Natural killer cell treated with Interleukin-12 subunit alpha and Interleukin-12 subunit beta and Interleukin-15 and Interleukin-18, amount 100 ng/mL, for 72 hours (primary cell): Measurements from ENCODE around the gene DNAI1. TPM values are rescaled to one million over a fixed set of nuclear protein-coding genes. Genes with fewer than 3 reads are reported as not detected.
"Not testable (repeated sequence)": the region's sequence is repeated elsewhere in the genome, so short reads cannot be mapped to it uniquely, and the experiment has no call there.

Source experiments
- ATAC-seq, 2 donors: fragments of 150-1000 bp; cut with Tn5 transposase in 1 of 2; sonication (Bioruptor Pico), chemical (Tn5 transposase) in 1 of 2; 2 replicates each; pipeline ENCODE4 v1.10.0; 2021
- DNase-seq: peaks from one replicate; pipeline ENCODE4 v3.0.0; 2022; ENCODE audit warnings: low spot score
- H3K27ac Mint-ChIP-seq, 2 donors: 1 replicate in 1 of 2; 2 replicates in 1 of 2; pipeline ENCODE4 v1.8.0; 2022; ENCODE audit warnings: mixed read lengths in 2 of 2, mild to moderate bottlenecking in 1 of 2, moderate library complexity in 1 of 2
- H3K27me3 Mint-ChIP-seq, 2 donors: 1 replicate in 1 of 2; 2 replicates in 1 of 2; pipeline ENCODE4 v1.8.0; 2022; ENCODE audit warnings: mixed read lengths in 2 of 2
- H3K36me3 Mint-ChIP-seq: one replicate; pipeline ENCODE4 v1.8.0; 2022; ENCODE audit warnings: mixed read lengths
- H3K4me1 Mint-ChIP-seq, 2 donors: 1 replicate in 1 of 2; 2 replicates in 1 of 2; pipeline ENCODE4 v1.8.0; 2022; ENCODE audit warnings: low read depth in 2 of 2, mixed read lengths in 2 of 2, mild to moderate bottlenecking in 1 of 2
- H3K4me3 Mint-ChIP-seq: one replicate; pipeline ENCODE4 v1.8.0; 2022; ENCODE audit warnings: mixed read lengths
- H3K9me3 Mint-ChIP-seq: 2 replicates; pipeline ENCODE4 v1.8.0; 2022; ENCODE audit warnings: mixed read lengths
- total RNA-seq, 2 donors: library from RNA; stranded (reverse); gene quantifications; one replicate each; pipeline ENCODE4 v1.2.3, GENCODE V29; 2022

The DNAI1 gene
- not detected for total RNA-seq

DNA sequence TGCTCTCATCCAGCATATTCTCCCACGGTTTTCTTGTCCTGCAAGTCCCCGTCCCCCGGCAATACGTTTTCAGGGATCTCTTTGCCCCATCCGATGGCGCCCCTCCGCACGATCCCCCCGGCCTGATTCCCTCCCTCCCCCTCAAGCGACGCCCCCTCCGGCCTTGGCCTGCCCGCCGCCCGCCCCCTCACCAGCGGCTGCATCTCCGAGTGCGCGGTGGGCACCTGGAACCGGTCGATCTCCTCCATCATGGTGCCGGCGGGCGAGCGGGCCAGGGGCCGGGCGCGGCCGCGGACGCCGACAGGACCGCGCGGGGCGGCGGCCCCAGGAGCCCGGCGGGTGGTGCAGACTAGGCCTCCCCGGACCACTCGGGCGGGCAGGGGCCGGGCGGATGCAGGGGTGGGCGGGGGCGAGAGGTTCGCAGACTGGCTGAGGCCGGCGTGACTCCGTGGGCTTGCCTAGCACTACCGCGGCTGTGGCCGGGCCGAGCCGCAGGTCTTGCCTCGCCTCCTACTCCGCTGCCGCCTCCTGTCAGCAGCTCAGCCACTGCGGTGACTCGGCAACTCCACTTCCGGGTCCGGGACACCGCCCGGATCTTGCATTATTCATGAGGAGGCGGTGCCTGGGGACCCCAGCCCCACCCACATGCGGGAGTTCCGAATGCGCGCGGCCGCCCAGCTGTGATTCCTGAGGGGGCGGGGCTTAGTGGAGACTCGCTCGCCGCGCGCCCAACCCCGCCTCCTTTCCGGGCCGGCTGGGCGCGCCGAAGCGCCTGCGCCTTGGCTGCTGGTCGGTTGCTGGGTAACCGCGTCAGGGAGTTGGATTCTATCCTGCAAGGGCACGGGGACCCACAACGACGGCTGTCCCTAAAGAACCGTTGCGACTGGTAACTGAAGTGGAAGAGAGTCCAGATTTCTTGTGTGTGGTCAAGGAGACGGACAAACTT is at the start of gene DNAI1, which contains the start of gene FAM219A:
DNAI1 (plus strand) TSS at position 793 of the 946 bp plus-strand sequence. CDS start 201 bp downstream, outside the sequence.
FAM219A (minus strand) TSS at position 558 of the 946 bp plus-strand sequence; CDS start at position 251, 307 bp downstream.
- DNase-seq (peak; percentile 99), ATAC-seq (peak; percentile 97 to 98)
- no peaks in the 10 kb centered on the region for H3K9me3 Mint-ChIP-seq
- no peaks in the 10 kb centered on the region for H3K36me3 Mint-ChIP-seq
- H3K4me1 Mint-ChIP-seq = peaks cover 41 to 48% of the 10 kb centered on the region in 2 donors
- peaks cover 6 to 18% of the 10 kb centered on the region in 2 donors for H3K27me3 Mint-ChIP-seq
- H3K4me3 Mint-ChIP-seq = peak within 1 kb of the TSS; percentile 89
- peak within 1 kb of the TSS; percentile 58 to 78 for H3K27ac Mint-ChIP-seq

DNA sequence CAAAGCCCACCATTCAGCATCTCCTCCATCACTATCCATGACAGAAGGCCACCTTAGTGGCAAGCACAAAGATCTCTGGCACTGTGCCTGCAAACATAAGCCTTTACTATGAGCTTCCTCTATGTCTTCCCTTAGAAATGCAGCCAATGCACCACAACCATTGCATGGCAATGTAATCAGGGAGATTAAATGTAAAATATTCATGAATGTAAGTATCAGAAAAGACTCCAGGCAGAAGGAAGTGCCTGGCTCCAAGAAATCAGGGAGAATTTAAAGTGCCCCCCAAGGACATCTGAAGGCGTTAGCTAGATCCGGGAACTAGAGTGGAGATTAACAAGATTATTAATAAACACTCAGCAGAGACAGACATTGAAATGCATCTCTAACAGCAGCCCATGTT is 49.5 kb upstream of the DNAI1 start:
- H3K4me1 Mint-ChIP-seq = peaks cover 0 to 6% of the 10 kb centered on the region in 2 donors
- no peak for DNase-seq
- H3K4me3 Mint-ChIP-seq = no peak overlapping the region

DNA sequence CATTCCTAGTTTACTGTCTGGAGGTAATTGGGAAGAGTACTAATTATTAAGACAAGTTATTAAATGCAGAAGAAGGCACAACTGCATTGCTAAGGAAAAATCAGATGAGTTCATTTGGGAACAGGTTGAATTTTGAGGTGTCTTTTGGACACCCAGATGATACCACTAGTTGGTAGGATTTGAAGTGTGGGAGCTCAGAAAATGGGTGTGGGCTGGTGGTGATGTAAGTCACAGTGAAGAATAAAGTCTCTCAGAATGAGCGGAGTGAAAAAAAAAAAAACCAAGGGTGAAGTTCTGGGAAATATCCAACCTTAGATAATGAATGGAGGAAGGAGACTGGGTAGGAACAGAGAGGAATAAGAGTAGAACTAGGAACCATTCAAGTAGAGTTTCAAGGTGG is 46.3 kb upstream of the DNAI1 start:
- peaks cover 0 to 6% of the 10 kb centered on the region in 2 donors for H3K4me1 Mint-ChIP-seq

More for the DNA sequence above, 49.5 kb upstream of the DNAI1 start:
- Mint-ChIP-seq H3K9me3 (no peaks in the 10 kb centered on the region), H3K27ac (no peak overlapping the region), H3K36me3 (no peaks in the 10 kb centered on the region), H3K27me3 (no peaks in the 10 kb centered on the region)
- ATAC-seq = no peak

DNA sequence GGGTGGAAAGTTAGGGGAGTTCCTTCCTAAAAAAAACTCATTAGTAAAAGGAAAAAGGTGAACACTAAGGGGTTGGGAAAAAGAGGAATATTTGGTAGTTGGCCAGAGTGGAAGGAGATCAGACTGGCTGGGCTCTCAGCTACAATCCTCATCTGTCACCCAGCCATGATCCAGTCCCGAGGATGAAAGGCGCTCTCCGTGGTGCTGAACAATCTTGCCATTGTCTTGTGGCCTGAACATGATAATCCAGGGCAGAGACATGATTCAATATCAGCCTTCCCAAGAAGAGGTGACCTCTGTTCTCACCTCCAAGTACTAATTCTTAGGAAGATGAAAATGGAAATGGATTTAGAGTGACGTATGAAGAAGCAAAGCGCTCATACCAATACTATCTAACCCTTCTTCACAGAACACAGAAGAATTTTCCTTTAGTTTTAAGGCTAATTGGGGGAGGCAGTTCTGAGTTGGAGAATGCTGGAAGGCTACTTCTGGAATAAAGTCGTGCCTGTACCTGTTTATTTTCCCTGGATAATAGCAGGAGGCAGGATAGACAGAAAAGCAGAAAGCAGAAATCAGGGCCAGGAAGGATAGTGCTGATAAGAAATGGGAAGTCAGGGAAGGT is 45.3 kb upstream of the DNAI1 start:
- Mint-ChIP-seq H3K27me3 (no peaks in the 10 kb centered on the region), H3K4me1 (peaks cover 0 to 6% of the 10 kb centered on the region in 2 donors), H3K27ac (no peak overlapping the region), H3K36me3 (no peaks in the 10 kb centered on the region), H3K9me3 (no peaks in the 10 kb centered on the region), H3K4me3 (no peak overlapping the region)
- DNase-seq = no peak
- ATAC-seq = no peak

More for the DNA sequence above, 46.3 kb upstream of the DNAI1 start:
- Mint-ChIP-seq H3K27ac (no peak overlapping the region), H3K27me3 (no peaks in the 10 kb centered on the region), H3K36me3 (no peaks in the 10 kb centered on the region), H3K4me3 (no peak overlapping the region), H3K9me3 (no peaks in the 10 kb centered on the region)
- ATAC-seq (no peak), DNase-seq (no peak)

DNA sequence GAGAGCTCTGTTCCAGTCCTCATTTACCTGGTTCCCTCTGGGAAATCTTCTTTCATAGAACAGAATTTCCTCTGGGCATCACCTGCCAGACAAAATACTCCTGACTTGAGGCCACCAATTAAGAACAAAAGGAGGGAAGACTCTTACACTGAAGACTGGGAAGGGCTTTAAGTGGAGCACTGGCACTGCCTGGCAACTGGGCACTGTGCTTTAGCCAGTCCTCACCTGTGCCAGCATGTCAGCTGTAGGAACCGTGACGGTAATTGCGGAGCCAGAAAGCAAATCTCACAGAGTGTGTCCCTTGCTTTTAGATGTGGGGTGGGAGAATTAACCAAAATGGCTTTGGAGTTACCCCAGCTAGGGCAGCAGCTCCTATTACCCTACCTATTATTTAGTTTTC is 40.9 kb upstream of the DNAI1 start:
- H3K27me3 Mint-ChIP-seq = no peaks in the 10 kb centered on the region
- no peaks in the 10 kb centered on the region for H3K36me3 Mint-ChIP-seq
- peaks cover 0 to 1% of the 10 kb centered on the region in 2 donors for H3K4me1 Mint-ChIP-seq
- no peak overlapping the region for H3K4me3 Mint-ChIP-seq
- H3K27ac Mint-ChIP-seq = no peak overlapping the region
- ATAC-seq (no peak), DNase-seq (no peak)
- no peaks in the 10 kb centered on the region for H3K9me3 Mint-ChIP-seq

DNA sequence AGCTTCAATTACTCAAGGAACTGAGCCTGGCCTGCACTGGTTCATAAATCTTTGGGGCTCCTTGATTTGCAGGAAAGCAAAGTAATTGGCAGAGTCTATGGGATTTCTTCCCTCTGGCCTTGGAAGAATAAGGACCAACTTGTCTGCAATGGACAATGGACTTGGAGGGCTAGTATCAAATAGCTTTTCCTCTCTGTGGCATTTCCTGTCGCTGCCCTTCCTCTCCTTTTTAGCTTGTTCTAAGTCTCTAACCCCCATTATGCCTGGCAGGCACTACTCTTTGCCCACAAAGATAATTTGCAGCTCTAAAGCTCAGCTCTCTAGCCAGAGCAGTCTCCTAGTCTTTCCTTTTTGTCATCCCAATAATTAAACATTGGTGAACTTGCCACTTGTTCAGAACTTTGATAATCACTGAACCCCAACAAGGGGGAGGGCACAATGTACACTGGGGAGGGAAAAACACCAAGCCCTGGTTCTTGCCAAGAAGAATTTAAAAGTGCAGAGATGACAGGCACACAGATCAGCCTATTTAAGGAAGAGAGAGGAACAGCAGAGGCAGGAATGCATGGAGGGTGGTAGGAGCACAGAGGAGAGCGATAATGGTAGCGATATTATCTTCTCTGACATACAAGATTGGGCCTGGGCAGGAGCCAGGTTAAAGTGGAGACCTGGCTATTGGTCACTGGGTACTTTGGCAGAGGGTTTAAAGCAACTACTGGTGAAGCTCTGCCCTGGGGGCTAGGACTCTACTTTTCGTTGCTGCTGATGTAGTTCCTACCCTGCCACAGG is 38.7 kb upstream of the DNAI1 start:
- no peaks in the 10 kb centered on the region for H3K9me3 Mint-ChIP-seq
- H3K27me3 Mint-ChIP-seq = no peaks in the 10 kb centered on the region
- H3K4me1 Mint-ChIP-seq = peaks cover 0 to 3% of the 10 kb centered on the region in 2 donors
- DNase-seq (no peak), ATAC-seq (no peak)
- H3K27ac Mint-ChIP-seq = no peak overlapping the region
- H3K36me3 Mint-ChIP-seq = no peaks in the 10 kb centered on the region
- H3K4me3 Mint-ChIP-seq = no peak overlapping the region

DNA sequence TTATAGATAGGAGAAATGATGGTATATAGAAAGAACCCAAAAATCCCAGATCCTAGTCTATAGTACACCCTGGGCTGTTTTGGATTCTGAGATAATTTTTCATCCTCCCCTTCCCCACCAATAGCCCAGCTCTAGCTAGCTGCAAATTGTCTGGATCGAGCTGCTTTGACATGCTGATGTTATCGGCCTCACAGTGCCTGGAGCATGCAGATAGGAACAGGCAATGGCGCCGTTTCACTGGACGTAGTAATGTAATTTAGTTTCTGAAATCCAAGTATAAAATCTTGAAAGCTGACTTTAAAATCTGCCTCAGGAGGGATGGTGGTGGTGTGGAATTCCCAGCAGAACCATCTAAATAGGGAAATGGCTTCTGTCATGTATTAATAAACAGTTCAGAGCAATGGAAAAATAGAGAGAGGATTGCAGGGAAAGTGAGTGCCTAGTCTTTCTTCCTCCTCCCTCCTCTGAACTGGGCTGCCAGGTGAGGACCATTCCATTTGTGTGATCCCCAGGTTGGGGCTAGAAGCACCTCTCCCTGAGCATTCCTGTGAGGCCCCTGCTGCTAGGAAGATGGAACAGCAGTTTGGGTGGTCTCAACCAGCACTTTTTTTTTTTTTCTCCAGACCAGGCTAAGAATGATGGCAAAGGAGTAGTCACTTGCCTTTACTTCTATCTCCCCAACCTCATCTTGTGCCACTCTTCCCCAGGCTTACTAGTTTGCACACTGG is 32.1 kb upstream of the DNAI1 start:
- H3K36me3 Mint-ChIP-seq = no peaks in the 10 kb centered on the region
- no peak for DNase-seq
- no peak for ATAC-seq
- no peaks in the 10 kb centered on the region for H3K27me3 Mint-ChIP-seq
- peaks cover 0 to 3% of the 10 kb centered on the region in 2 donors for H3K4me1 Mint-ChIP-seq
- no peaks in the 10 kb centered on the region for H3K9me3 Mint-ChIP-seq
- no peak overlapping the region for H3K4me3 Mint-ChIP-seq
- no peak overlapping the region for H3K27ac Mint-ChIP-seq

DNA sequence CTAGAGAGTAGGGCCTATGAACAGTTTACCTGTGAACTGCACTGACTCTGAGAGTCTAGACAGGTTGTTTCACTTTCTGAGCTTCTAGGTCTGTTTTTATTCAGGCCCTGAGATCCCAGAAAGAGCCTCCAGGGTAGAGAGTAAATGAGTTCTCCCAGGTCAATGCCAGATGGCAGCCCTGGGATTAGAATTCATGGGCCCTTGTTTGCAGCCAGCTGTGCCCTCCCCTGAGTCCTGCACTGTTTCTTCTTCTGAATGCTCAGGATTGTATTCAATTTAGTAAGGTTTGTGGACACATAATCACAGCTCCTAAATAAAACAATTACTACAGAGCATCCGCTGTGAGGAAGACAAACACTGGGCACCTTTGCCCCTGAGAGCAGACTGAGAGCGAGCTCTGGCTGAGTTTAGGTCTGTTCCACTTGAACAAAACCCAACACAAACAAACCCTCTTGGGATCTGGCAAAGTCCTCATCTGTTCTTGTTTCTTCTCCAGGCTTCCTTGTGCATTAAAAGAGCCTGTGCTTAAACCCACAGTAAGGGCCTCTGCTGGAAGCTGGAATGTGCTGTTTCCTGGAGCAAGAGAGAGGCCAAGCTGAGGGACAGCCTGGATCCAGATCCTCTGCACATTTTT is 30.2 kb upstream of the DNAI1 start:
- Mint-ChIP-seq H3K27ac (no peak overlapping the region), H3K4me1 (no peaks in the 10 kb centered on the region), H3K36me3 (no peaks in the 10 kb centered on the region), H3K9me3 (no peaks in the 10 kb centered on the region), H3K4me3 (no peak overlapping the region), H3K27me3 (no peaks in the 10 kb centered on the region)
- no peak for ATAC-seq
- no peak for DNase-seq

DNA sequence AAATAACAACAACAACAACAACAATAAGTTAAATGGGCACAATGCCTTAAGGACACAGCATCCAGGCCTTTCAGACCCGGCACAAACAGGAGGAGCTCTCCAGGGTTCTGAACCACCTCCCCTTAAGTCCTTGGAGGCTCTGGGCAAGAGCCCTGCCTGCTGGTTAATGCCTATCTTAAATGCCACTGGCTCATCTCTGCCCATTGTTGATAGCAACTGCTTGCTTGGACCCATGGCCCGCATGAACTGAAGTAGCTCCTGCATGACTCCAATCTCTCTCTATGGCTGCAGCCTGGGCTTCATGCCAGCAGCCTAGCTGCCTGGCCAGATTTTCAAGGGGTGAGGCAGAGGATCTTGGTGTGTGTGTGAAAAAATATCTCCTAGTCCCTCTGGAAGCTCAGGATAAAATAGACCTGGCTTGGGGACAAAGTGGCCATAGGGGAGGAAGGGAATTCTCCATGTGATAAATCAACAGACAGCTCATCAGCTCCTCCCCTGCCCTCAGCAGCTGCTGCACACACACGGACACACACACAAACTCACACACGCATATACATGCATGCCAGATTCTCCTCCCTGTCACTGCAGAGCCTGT is 27.7 kb upstream of the DNAI1 start:
- no peak for ATAC-seq
- DNase-seq = no peak
- H3K9me3 Mint-ChIP-seq = no peaks in the 10 kb centered on the region
- no peaks in the 10 kb centered on the region for H3K4me1 Mint-ChIP-seq
- H3K27me3 Mint-ChIP-seq = no peaks in the 10 kb centered on the region
- no peak overlapping the region for H3K27ac Mint-ChIP-seq
- H3K4me3 Mint-ChIP-seq = no peak overlapping the region
- H3K36me3 Mint-ChIP-seq = no peaks in the 10 kb centered on the region

DNA sequence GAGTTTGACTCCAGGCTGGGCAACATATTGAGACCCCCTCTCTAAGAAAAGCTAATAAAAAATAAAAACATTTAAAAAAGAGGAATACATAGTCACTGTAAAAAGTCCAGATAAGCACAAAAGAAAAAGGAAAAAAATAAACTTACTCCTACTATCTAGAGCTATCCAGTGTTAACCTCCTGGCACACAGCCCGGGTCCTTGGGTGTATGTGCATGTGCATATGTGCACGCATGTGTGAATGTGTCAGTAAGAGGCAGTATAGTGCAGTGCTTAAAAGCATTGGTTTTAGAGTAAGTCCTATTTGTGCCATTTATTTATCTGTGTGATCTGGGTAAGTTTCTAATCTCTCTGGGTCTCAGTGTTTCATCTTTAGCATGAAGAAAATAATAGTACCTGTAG is 26.9 kb upstream of the DNAI1 start:
- H3K36me3 Mint-ChIP-seq = no peaks in the 10 kb centered on the region
- no peaks in the 10 kb centered on the region for H3K27me3 Mint-ChIP-seq
- no peak overlapping the region for H3K4me3 Mint-ChIP-seq
- DNase-seq (no peak), ATAC-seq (no peak)
- H3K27ac Mint-ChIP-seq = no peak overlapping the region
- H3K4me1 Mint-ChIP-seq = no peaks in the 10 kb centered on the region
- no peaks in the 10 kb centered on the region for H3K9me3 Mint-ChIP-seq

DNA sequence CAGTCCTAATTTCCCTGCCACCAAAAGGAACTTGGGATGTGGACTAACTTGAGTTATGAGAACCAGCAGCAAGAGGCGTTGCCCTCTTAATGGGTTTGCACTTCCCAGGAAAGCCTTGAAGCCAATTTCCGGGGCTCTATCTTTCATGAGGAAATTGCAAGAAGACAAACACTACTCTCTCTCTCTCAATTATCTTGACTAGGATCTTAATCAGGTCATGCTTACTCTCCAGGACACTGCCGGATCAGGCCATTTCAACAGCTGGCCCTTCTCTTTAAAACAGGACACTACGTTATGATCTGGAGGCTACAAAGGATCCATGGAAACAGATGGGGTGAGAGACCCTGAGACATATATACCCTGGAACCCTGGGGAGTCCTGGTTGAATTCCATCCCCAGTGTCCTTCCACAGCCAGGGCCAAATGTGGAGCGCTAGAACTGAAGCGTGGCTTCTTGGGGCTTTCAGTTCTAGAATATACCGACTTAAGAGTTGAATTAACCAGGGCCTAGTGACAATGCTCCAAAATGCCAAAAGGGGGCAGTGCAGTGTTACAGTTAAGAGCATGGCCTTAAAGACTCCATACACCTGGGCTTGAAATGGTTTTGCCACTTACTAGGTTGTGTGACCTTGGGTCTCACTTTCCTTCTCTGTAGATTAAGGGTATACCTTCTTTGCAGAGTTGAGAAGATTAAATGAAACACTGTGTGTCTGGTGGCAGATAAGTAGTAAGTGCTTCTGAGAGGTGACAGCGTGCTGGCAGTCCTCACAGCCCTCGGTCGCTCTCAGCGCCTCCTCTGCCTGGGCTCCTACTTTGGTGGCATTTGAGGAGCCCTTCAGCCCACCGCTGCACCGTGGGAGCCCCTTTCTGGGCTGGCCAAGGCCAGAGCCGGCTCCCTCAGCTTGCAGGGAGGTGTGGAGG is 21.3 kb upstream of the DNAI1 start:
- DNase-seq = peak; percentile 68
- no peak overlapping the region for H3K4me3 Mint-ChIP-seq
- no peak overlapping the region for H3K27ac Mint-ChIP-seq
- H3K27me3 Mint-ChIP-seq = no peaks in the 10 kb centered on the region
- H3K9me3 Mint-ChIP-seq = no peaks in the 10 kb centered on the region
- H3K4me1 Mint-ChIP-seq = peaks cover 5% of the 10 kb centered on the region in 2 donors
- ATAC-seq = peak; percentile 71 to 77
- H3K36me3 Mint-ChIP-seq = no peaks in the 10 kb centered on the region

DNA sequence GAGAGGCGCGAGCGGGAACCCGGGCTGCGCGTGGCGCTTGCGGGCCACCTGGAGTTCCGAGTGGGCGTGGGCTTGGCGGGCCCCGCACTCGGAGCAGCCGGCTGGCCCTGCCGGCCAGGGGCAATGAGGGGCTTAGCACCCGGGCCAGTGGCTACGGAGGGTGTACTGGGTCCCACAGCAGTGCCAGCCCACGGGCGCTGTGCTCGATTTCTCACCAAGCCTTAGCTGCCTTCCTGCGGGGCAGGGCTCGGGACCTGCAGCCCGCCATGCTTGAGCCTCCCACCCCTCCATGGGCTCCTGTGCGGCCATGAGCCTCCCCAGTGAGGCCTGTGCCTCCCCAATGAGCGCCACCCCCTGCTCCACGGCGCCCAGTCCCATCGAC is 20.7 kb upstream of the DNAI1 start:
- not testable (repeated sequence) for H3K4me3 Mint-ChIP-seq, H3K27ac Mint-ChIP-seq, ATAC-seq, H3K9me3 Mint-ChIP-seq, H3K27me3 Mint-ChIP-seq, DNase-seq, H3K36me3 Mint-ChIP-seq, H3K4me1 Mint-ChIP-seq
